GM21717 (cell line): ENCODE measurements around the gene ODF2L.

Experiments used
- ATAC-seq: cut with Tn5 transposase; IDR thresholded peaks from one replicate; pipeline ENCODE4 v1.9.1; 2021; ENCODE audit warnings: mild to moderate bottlenecking, moderate library complexity; ENCODE audit not compliant: unreplicated experiment

The ODF2L gene

GRCh38 chr1:86322241-86322640, 73.9 kb downstream of the ODF2L start:
- no peak for ATAC-seq

- ATAC-seq, result no peak
Measured at GRCh38 chr1:86318436-86318835, 77.7 kb downstream of the ODF2L start.

- ATAC-seq, result no peak
Measured at GRCh38 chr1:86317926-86318325, 78.2 kb downstream of the ODF2L start.

- ATAC-seq, result no peak
Measured at GRCh38 chr1:86305731-86306130, 90.4 kb downstream of the ODF2L start.

GRCh38 chr1:86303041-86303690, 93.0 kb downstream of the ODF2L start:
- ATAC-seq, result no peak
